Breast epithelium (tissue), 3 donors: ENCODE data around the gene TRMT11.

ENCODE experiments used
- POLR2AphosphoS5 ChIP-seq, 3 donors: sonication (generic); formaldehyde crosslinking; IDR thresholded peaks; one replicate each; pipeline ENCODE4 v1.6.1; 2017; ENCODE audit warnings: antibody characterized with exemption in 3 of 3
- TF ChIP-seq, protein P1 (sequence below), 3 donors: fragments of 450-650 bp; IDR thresholded peaks; one replicate each; pipeline ENCODE4 v1.5.1; 2016 to 2017; ENCODE audit warnings: antibody characterized with exemption in 3 of 3, mild to moderate bottlenecking in 3 of 3, moderate library complexity in 3 of 3

GRCh38 chr6:125985522-125985921 lies 818 bp upstream of the TRMT11 start:
- no peak for TF ChIP-seq POLR2AphosphoS5 (IDR thresholded peaks at IDR 0.05)
- TF ChIP-seq, protein P1, sequence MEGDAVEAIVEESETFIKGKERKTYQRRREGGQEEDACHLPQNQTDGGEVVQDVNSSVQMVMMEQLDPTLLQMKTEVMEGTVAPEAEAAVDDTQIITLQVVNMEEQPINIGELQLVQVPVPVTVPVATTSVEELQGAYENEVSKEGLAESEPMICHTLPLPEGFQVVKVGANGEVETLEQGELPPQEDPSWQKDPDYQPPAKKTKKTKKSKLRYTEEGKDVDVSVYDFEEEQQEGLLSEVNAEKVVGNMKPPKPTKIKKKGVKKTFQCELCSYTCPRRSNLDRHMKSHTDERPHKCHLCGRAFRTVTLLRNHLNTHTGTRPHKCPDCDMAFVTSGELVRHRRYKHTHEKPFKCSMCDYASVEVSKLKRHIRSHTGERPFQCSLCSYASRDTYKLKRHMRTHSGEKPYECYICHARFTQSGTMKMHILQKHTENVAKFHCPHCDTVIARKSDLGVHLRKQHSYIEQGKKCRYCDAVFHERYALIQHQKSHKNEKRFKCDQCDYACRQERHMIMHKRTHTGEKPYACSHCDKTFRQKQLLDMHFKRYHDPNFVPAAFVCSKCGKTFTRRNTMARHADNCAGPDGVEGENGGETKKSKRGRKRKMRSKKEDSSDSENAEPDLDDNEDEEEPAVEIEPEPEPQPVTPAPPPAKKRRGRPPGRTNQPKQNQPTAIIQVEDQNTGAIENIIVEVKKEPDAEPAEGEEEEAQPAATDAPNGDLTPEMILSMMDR (IDR thresholded peaks at IDR 0.05) = no peak
